NB4 (cell line): ENCODE data around the gene APOBEC4.

Experiments used
- TF ChIP-seq, protein P1 (sequence below): IDR thresholded peaks from one replicate; pipeline ENCODE4 v1.5.1; 2012; ENCODE audit warnings: low read depth, low read length
- TF ChIP-seq, protein P2 (sequence below): IDR thresholded peaks from 2 replicates; pipeline ENCODE4 v1.6.1; 2011; ENCODE audit warnings: low read depth, low read length

DNA sequence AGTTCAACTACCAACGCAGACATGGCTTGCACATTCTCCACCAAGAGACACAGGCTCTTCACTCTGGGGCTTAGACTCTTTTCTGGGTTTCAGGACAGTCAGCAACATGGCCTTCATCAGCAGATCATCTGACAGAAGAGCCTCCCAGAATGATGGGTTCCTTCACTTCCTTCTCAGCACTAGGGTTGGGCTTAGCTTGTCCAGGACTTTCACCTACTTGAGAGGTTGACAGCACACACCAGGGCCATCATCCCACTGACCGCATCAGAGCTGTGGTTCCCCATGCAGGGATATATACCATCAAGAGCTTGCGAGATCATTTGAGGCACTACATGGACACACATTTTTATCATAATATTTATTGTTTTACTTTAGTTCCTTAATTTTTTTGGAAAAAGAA is 52.5 kb downstream of the APOBEC4 start:
- TF ChIP-seq, protein P1, sequence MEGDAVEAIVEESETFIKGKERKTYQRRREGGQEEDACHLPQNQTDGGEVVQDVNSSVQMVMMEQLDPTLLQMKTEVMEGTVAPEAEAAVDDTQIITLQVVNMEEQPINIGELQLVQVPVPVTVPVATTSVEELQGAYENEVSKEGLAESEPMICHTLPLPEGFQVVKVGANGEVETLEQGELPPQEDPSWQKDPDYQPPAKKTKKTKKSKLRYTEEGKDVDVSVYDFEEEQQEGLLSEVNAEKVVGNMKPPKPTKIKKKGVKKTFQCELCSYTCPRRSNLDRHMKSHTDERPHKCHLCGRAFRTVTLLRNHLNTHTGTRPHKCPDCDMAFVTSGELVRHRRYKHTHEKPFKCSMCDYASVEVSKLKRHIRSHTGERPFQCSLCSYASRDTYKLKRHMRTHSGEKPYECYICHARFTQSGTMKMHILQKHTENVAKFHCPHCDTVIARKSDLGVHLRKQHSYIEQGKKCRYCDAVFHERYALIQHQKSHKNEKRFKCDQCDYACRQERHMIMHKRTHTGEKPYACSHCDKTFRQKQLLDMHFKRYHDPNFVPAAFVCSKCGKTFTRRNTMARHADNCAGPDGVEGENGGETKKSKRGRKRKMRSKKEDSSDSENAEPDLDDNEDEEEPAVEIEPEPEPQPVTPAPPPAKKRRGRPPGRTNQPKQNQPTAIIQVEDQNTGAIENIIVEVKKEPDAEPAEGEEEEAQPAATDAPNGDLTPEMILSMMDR: no peak
- TF ChIP-seq, protein P2, sequence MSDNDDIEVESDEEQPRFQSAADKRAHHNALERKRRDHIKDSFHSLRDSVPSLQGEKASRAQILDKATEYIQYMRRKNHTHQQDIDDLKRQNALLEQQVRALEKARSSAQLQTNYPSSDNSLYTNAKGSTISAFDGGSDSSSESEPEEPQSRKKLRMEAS: no peak
